ENCODE data around the gene LRP1-AS.

DNA sequence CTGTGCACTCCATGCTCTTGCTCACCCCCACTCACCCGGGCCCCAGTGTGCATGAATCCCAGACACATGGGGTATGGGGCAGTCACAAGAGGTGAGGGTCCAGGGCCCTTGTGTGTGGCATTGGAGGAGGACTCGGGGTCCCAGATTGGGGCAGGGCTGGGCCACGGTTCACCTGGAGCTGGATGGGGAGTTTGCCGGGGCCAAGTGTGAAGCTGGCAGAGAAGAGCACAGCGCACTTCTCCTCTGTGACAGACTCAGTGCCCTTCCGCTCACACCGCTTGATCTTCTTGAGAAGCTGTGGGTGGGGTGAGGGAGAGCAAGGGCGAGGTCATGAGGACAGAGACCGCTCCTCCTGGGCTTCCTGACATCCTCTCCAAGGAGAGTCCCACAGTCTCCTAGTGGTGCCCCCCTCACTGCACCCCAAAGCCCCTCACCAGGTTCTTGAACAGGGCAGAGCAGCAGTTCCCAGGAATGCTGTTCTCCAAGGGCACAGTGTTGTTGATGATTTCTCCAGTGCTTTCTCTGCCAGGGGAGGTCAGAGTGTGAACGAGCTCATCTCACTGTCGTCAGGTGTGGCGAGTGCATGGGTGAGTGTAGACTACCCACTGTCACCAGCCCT is 43.0 kb downstream of the LRP1-AS start:
- TF ChIP-seq, protein P1, sequence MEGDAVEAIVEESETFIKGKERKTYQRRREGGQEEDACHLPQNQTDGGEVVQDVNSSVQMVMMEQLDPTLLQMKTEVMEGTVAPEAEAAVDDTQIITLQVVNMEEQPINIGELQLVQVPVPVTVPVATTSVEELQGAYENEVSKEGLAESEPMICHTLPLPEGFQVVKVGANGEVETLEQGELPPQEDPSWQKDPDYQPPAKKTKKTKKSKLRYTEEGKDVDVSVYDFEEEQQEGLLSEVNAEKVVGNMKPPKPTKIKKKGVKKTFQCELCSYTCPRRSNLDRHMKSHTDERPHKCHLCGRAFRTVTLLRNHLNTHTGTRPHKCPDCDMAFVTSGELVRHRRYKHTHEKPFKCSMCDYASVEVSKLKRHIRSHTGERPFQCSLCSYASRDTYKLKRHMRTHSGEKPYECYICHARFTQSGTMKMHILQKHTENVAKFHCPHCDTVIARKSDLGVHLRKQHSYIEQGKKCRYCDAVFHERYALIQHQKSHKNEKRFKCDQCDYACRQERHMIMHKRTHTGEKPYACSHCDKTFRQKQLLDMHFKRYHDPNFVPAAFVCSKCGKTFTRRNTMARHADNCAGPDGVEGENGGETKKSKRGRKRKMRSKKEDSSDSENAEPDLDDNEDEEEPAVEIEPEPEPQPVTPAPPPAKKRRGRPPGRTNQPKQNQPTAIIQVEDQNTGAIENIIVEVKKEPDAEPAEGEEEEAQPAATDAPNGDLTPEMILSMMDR (IDR thresholded peaks at IDR 0.05): no peak
- no peak for TF ChIP-seq POLR2A (IDR thresholded peaks at IDR 0.05; ENCODE audit: low read depth)
